Measurements from ENCODE around the gene GABPA.
"Not testable (repeated sequence)": the region's sequence is repeated elsewhere in the genome, so short reads cannot be mapped to it uniquely, and the experiment has no call there.

The GABPA gene

GRCh38 chr21:25734904-25735645 is at the start of gene GABPA, which contains the start of gene ATP5PF:
Gene GABPA, plus strand, starts transcription at chr21:25734972. Its CDS starts 6,627 bp downstream, at chr21:25741599.
Gene ATP5PF, minus strand, starts transcription at chr21:25734904. Its CDS starts 5,110 bp downstream, at chr21:25729794.
- DNase-seq (ENCODE audit: low spot score) = peak; percentile 95

GRCh38 chr21:25687787-25688186 is 47.0 kb upstream of the GABPA start:
- no peak for DNase-seq (ENCODE audit: low spot score)

- no peak for DNase-seq (ENCODE audit: low spot score)
Observed at GRCh38 chr21:25688275-25689155, 46.3 kb upstream of the GABPA start.

DNA sequence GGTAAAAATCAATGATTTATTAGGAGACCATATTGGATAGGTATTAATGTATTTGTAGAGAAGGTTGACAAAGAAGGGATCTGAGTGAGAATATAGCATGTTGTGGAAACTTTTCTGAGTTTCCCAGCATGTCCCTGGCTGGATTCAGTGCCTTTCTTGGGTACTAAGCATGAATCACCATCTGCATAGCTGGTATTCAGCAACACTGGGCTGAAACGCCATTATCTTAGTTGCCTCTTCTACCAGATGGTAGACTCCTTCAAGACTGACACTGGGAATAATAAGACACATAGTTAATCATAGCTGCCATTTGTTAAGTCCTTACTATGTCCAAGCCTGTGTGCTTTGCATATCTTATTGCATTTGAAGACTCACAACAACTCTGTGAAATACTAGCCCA is 45.5 kb upstream of the GABPA start:
- no peak for DNase-seq (ENCODE audit: low spot score)

GRCh38 chr21:25691976-25692375 is 42.8 kb upstream of the GABPA start:
- no peak for DNase-seq (ENCODE audit: low spot score)

GRCh38 chr21:25695461-25695860 is 39.3 kb upstream of the GABPA start:
- not testable (repeated sequence) for DNase-seq (ENCODE audit: low spot score)

- DNase-seq (ENCODE audit: low spot score) = no peak
Observed at GRCh38 chr21:25700741-25701140, 34.0 kb upstream of the GABPA start.

DNA sequence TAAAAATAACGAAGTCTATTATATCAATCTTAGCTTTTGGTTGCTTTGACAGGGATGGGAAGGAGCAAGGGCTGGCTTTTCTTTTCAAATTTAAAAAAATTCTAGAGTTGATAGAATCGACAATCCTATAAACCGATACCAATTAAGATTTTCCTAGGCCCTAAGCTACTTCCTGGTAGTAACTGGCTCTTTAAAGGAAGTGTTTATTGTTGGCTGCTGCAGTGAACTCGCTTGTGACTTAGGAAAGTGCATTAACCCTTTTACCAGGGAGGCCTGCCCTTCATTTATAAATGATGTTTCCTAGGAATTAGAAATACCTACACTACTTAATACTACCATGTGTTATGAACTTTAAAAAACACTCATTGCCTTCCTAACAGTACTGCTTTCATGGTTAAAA is 33.2 kb upstream of the GABPA start:
- no peak for DNase-seq (ENCODE audit: low spot score)

GRCh38 chr21:25708467-25709065 is 26.2 kb upstream of the GABPA start:
- peak; percentile 49 for DNase-seq (ENCODE audit: low spot score)

- DNase-seq (ENCODE audit: low spot score) = no peak
Observed at GRCh38 chr21:25709684-25710265, 25.0 kb upstream of the GABPA start.

GRCh38 chr21:25710550-25710949 is 24.2 kb upstream of the GABPA start:
- no peak for DNase-seq (ENCODE audit: low spot score)

DNA sequence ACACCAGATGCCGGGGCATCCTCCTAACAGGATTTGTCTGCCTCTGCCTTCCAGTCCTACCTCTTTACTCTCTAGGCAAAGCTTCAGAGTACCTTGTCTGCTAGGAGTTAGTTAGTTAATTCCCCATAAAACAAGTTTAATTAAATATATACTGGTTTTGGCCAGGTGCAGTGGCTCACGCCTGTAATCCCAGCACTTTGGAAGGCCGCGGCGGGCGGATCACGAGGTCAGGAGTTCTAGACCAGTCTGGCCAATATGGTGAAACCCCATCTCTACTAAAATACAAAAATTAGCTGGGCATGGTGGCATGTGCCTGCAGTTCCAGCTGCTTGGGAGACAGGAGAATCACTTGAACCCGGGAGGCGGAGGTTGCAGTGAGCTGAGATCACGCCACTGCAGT is 20.7 kb upstream of the GABPA start:
- DNase-seq (ENCODE audit: low spot score) = not testable (repeated sequence)

GRCh38 chr21:25717491-25718147 is 17.2 kb upstream of the GABPA start:
- no peak for DNase-seq (ENCODE audit: low spot score)

- DNase-seq (ENCODE audit: low spot score) = no peak
Observed at GRCh38 chr21:25721987-25722386, 12.8 kb upstream of the GABPA start.

DNA sequence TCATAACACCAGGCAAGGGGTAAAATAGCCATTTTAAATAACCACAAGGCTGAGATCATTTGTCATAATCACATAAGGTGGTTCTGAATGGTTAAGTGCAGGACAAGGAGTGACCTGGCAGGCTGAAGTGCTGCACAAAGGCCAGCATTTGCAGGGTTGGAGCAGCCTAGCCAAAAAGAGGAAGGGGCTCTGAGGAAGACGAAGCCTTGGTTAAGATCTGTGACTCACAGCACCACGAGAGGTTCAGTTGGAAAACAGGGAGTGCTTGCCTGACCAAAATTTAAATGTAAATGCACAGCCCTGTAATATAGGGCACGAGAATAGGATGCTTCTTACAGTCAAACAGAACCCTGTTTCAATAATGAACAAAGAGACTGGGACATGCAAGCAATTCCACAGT is 12.1 kb upstream of the GABPA start:
- no peak for DNase-seq (ENCODE audit: low spot score)

- no peak for DNase-seq (ENCODE audit: low spot score)
Observed at GRCh38 chr21:25732091-25732760, 2.5 kb upstream of the GABPA start.

GRCh38 chr21:25733859-25734653 is 716 bp upstream of the GABPA start:
- DNase-seq (ENCODE audit: low spot score) = peak; percentile 30

DNA sequence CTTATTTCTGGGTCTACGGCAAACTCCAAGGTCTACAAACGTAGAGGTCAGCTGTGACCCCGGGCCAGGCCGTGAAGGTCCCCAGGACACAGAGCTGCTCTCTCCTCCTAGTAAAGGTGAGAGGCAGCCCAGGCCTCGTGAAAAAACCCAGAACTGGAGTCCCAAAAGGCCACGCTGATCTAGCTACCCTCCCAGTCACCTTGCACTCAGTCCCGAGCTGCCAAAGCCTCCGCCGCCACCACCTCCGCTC is 193 bp upstream of the GABPA start:
- no peak for DNase-seq (ENCODE audit: low spot score)

DNA sequence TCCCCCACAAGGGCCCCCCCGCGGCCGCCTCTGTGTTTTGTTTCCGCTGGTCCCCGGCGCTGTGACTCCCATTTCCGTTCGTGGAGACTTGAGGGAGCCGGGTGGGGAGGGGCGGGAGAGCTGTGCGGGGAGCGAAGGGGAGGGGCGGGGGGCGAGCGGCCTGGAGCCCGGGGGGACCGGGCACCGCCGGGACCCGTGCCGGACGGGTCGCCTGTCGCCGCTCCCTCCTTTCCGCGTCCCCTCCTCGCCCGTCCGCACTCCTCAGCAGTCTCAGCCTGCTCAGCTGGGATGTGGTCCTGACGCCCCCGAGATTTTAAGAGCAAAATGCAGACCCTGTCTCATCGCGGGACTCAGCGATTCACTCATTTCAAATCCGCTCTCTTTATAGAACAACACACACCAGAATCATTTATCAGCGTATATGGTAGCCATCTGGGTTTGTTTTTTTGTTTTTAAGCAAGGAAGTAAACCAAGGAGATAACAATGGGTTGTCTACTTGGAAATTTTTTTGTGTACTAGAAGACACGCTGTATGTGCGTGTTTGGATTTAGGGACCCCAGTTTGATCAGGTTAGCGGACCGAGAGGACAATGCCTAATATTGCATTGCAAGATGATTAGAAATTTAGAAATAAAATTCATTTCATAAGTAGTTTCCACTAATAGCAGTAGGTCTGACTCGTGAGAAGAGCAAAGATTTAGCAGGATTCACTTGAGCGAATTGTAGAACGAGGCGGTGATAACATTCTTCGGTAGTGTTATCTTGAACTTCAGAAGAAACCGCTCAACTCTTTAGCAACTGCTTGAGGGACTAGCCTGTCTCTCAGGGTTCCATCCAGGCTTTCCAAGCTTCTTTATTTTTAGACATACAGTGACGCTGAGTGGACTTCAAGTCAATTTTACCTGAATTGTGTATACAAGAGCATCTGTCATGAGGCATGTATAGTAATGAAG is 1.1 kb downstream of the GABPA start:
- peak; percentile 65 for DNase-seq (ENCODE audit: low spot score)

GRCh38 chr21:25737421-25737820 is 2.6 kb downstream of the GABPA start:
- DNase-seq (ENCODE audit: low spot score) = no peak

All from LoVo (cell line).